Measurements from ENCODE around the gene PMPCA. TPM values are rescaled to one million over a fixed set of nuclear protein-coding genes. Genes with fewer than 3 reads are reported as not detected.

PMPCA gene
- total RNA-seq, 4 donors from 2014 or later = 14.8 to 33.3 (median 29.8) TPM

Other genes starting within 250 kb of the PMPCA start
- gene LHX3, start 205.5 kb upstream of the PMPCA start, total RNA-seq = not detected
- gene QSOX2, start 164.8 kb upstream of the PMPCA start, total RNA-seq = 1 to 10 TPM; 3.7 to 5.3 (median 4.5) TPM
- not detected for gene CCDC187, start 106.6 kb upstream of the PMPCA start, total RNA-seq
- gene GPSM1, start 83.1 kb upstream of the PMPCA start, total RNA-seq = 1 to 10 TPM; 2.1 to 5.8 (median 4.1) TPM
- gene DNLZ, start 46.9 kb upstream of the PMPCA start, total RNA-seq = 10 to 100 TPM; 10.7 to 36.1 (median 20.1) TPM
- 1 to 10 TPM in 3 of 4 donors, under 1 TPM in 1; 0.75 to 6.5 (median 3.3) TPM for gene CARD9, start 37.0 kb upstream of the PMPCA start, total RNA-seq
- 10 to 100 TPM in 1 of 4 donors, 1 to 10 TPM in 3; 2.4 to 10.4 (median 3.7) TPM for gene SNAPC4, start 10.5 kb upstream of the PMPCA start, total RNA-seq
- gene ENTR1, start within 50 bp of the PMPCA start, total RNA-seq = 10 to 100 TPM; 23.3 to 42.0 (median 33.2) TPM
- 10 to 100 TPM in 1 of 4 donors, 1 to 10 TPM in 3; 4.4 to 12.8 (median 5.0) TPM for gene INPP5E, start 29.2 kb downstream of the PMPCA start, total RNA-seq
- 10 to 100 TPM; 39.0 to 65.4 (median 52.9) TPM for gene SEC16A, start 72.4 kb downstream of the PMPCA start, total RNA-seq
- 10 to 100 TPM; 18.0 to 94.4 (median 21.3) TPM for gene NOTCH1, start 135.4 kb downstream of the PMPCA start, total RNA-seq

All from subcutaneous adipose tissue (tissue), 4 donors.